DMS53 treated with DMSO at 0.1 percent for 48 hours (cell line): ENCODE results near the gene KANK2.

Experiments
- DNase-seq: peaks from one replicate; lab custom pipeline; 2025; ENCODE audit not compliant: unreplicated experiment; lab: John Stamatoyannopoulos, UW

The KANK2 gene

DNA sequence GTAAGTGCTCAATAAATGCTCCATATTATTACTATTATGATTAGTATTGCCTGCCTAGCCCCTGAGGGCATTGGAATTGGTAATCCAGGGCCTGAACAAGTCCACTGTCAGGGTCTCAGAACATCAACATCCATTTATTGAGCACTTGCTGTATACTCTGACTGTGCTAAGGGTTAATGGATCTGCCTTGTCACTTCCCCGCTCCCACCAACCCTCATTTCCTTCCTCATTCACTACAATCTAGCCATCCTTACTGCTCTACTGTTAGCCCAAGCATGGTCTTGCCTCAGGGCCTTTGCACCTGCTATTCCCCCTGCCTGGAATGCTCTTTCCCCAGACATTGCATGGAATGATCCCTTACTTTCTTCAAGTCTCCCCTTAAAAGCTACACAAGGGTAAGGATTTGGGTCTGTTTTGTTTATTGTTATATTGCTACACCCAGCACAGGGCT is 29.4 kb upstream of the KANK2 start:
- no peak for DNase-seq

DNA sequence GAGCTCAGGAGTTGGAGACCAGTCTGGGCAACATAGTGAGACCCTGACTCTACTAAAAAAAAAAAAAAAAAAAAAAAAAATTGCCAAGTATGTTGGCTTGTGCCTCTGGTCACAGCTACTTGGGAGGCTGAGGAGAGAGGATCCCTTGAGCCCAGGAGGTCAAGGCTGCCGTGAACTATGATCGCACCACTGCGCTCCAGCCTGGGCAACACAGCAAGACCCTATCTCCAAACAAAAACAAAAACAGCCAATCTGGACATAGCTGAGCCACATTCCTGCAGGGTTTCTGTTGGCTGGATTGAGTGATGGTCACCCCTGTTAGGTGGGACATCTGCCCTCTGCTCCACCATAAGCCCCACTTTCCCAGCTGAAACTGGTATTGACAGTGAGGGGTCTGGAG is 28.5 kb upstream of the KANK2 start:
- DNase-seq = no peak

DNA sequence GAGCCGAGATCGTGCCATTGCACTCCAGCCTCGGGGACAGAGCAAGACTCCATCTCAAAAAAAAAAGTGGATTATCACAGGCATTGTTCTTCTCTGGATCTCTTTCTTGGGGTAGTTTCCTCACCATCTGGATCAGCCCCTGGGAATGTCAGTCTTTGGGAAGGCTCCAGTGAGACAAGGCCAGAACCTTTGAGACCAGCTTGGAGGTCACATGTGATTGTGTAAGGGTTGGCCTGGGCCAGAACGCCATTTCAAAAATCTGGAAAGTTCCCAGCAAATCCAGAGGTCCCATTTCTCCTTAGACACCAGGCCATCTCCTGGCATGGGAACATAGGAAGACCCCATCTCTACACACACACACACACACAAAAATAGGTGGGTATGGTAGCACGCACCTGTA is 27.8 kb upstream of the KANK2 start:
- DNase-seq = no peak

DNA sequence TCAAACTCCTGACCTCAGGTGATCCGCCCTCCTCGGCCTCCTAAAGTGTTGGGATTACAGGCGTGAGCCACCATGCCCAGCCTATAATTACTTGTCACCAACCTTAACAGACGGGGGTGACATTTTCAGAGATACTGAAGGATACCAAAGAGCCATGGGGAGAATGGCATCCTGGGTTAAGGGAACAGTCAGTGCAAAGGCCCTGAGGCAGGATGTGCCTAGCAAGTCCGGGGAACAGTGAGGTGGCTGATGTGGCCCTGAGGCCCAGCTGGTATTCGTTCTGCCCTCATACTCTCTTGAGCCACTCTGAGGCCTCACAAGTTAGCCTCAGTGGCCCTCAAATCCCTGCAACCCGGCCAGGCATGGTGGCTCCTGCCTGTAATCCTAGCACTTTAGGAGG is 27.1 kb upstream of the KANK2 start:
- DNase-seq = no peak

DNA sequence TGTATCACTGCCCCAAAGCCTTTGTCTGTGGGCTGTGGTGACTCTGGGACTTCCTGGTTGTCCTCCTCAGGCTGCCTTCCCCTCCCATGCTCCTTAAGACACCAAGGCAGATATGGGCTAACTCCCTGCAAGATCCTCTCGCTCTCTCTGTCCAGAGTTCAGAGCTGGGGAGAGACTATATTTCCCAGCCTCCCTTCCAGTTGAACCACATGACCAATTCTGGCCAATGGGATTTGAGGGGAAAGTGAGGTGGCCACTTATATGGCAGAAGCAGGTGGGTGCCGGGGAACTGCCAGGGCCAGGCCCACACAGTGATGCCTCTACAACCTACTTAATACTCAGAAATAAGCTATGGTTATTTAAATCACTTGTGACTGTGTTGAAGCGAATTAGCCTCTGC is 25.9 kb upstream of the KANK2 start:
- DNase-seq = no peak

DNA sequence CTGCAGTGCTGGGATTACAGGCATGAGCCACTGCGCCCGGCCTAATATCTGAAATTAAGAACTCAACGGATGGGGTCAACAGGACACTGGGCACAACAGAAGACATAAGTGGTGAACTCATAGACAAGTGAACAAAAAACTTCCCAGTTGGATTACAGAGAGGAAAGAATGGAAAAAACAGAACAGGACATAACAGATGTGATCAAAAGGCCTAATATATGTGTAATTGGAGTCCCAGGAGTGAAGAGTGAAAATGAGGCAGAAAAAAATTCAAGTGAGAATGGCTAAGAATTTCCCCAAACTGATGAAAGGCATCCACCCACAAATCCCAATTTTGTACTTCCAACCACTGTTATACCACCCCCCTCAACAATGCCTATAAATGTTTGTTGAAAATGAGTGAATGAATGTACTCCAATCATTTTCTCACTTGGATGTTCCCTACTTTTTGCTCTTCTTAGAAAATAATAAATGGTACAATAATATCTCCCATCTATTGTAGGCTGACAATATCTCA is 23.8 kb upstream of the KANK2 start:
- DNase-seq = no peak

DNA sequence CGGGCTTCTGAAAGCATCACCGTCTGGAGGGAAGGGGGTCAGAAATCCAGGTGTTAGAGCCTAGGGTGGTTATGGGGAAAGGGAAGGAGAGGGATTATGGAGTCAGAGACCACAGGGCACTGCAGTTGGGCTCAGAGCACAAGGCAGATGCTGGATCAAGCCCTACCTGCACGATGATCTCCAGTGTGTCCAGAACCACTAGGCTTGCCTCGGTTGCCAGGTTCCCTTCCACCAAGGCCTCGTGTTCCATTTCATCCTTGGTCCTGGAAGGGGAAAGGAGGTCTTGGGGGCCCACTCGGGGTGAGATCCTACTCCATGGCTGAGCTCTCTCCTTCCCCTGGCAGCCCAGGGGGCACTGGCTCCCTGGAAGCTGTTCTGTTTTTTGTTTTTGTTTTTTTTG is 17.0 kb upstream of the KANK2 start:
- DNase-seq = no peak

DNA sequence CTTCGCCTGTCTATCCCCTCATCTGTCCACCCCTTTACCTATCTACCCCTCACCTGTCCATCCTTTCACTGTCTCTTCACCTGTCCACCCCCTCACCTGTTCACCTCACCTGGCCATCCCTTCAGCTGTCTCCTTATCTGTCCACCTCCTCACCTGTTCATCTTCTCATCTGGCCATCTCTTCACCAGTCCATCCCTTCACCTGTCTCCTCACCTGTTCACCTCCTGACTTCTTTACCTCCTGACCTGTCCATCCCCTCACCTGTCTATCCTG is 13.2 kb upstream of the KANK2 start:
- DNase-seq = no peak

DNA sequence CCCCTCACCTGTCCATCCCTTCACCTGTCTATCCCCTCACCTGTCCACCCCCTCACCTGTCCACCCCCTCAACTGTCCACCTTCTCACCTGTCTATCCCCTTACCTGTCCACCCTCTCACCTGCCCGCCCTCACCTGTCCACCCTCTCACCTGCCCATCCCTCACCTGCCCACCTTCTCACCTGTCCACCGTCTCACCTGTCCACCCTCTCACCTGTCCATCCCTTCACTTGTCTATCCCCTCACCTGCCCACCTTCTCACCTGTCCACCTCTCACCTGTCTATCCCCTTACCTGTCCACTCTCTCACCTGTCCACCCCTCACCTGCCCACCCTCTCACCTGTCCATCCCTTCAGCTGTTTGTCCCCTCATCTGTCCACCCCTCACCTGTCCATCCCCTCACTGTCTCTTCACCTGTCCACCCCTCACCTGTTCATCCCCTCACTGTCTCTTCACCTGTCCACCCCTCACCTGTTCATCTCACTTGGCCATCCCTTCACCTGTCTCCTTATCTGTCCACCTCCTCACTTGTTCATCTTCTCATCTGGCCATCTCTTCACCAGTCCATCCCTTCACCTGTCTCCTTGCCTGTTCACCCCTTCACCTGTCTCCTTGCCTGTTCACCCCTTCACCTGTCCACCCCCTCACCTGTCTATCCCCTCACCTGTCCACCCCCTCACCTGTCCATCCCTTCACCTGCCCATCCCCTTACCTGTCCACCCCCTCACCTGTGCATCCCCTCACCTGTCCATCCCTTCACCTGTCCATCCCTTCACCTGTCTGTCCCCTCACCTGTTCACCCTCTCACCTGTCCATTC is 12.7 kb upstream of the KANK2 start:
- DNase-seq = no peak

DNA sequence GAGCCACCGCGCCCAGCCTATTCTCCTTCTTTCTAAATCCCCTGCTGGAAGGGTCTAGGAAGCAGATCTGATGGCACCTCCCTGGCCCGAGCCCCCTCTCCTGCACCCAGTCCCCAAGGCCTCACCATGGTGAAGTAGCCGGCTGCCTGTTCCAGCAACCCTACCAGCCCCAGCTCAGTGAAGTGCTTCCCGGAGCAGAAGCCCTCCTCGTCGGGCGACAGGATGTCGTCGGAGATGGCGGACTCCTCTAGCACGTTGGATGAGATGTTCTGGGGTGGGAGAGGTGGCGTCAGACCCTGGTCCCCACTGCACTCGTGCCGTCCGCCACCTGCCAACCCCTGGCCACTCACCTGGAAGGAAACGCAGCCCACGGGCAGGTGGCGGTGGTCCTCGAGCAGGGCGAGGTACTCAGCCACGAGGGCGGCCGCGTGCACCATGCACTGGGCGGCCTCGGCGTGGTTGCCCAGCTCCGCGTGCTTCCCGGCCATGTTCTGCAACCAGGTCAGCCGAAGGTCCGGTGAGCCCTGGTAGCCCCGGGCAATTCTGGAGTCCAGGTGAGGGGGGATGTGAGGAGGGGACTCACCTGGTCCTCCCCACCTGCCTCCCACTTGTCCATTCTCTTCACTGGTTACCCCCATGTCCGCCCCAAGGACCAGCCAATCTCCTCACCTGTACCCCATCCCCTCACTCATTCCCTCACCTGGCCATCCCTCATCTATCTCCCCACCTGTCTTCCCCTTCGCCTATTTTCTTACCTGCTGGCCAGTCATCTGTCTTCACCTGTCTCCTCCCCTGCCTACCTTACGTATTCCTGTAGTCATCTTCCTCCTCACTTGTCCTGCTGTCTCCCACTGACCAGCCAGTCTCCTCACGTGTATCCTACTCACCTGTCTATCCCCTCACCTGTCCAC is 11.5 kb upstream of the KANK2 start:
- no peak for DNase-seq

DNA sequence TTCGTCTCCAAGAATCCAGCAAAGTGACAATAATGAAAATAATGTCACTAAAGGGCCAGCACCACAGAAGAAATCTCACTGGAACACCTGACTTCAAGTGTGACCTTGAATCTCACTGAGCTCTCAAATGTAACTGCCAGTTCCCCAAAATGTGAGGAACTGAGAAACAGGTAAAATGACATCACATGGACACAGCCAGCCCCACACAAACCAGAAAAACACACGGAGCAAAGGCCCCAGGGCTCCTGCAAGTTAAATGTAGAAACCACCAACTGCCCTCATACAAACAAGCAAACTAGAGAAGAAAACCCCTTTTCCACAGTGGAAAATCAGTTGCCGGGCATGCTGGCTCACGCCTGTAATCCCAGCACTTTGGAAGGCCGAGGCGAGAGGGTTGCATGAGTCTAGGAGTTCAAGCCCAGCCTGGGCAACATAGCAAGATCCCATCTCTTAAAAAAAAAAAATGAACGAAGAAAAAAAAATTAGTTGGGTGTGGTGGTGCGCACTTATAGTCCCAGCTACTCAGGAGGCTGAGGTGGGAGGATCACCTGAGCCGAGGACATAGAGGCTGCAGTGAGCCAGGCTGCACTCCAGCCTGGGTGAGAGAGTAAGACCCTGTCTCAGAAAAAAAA is 8.7 kb upstream of the KANK2 start:
- DNase-seq = no peak

DNA sequence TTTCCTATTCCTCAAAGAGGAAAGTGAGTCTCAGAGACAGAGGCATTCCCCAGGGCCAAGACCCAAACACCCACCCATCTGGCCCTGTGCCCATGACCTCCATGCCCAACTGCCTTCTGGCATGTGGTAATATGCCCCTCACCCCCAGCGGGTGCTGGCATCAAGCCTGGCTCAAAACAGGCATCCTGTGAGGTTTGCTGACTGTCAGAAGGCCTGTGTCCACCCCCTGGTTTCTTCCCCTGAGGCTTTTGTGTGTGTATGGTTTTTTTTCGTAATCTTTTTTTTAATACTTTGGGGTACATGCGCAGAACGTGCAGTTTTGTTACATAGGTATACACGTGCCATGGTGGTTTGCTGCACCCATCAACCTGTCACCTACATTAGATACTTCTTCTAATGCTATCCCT is 7.6 kb upstream of the KANK2 start:
- DNase-seq = no peak

DNA sequence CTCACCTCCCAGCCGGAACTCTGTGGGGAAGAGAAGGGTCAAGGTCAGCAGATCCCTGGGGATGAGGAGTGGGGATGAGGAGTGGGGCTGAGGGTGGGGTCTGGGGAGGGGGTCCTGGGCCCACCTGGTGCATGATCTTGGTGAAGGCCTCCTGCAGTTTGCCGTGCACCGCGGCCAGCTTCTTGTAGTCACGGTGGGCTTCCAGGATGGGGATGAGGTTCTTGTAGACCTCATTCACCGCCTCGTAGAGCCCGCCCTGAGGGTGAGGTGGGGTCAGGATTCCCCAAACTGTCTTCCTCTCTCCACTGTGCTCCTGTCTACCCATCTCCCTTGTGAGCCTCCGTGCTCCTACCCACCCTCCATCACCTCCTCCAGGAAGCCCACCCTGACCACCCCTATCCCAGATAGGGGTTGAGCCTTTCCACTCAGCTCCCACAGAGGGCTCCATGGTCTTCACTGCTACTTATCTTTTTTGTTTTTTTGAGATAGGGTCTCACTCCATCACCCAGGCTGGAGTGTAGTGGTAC is 6.8 kb upstream of the KANK2 start:
- no peak for DNase-seq

DNA sequence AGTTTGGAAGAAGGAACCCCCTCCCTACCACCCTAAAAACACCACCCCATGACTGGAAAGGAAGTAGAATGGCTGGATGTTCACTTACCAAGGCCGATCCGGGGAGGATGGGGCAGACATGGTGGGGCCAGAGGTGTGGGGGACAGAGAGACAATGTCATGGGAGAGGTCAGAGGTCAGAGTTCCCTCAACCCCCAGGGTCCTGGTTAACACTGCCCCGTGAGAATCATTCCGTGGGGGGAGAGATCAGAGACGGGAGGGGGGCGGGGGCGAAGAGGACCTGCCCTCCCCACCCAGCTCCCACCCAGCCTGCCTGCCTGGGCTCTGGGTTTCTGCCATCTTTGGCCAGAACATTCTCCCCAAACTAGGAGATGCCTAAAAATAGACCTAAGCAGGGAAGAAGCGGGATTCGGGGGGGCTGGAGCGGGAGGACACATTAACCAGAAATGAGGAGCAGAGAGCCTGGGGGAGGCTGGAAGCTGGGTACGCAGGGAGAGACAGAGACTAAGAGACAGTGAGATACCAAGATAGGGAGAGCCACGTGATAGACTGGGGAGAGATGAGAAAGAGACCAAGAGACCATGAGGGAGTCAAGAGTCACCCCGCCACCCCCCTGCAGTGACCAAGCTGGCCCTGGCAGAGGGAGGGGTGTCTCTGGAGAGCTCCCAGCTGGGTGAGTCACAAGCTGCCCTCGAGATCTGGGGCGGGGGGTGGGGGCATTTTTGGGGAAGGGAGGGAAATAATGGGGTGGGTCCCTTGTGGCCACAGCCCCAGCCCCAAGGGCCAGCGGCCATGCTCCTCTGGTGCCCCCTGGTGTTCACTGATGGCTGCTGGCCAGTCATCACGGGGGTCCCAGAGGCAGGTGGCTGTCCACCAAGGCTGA is 6.1 kb upstream of the KANK2 start:
- DNase-seq = no peak

DNA sequence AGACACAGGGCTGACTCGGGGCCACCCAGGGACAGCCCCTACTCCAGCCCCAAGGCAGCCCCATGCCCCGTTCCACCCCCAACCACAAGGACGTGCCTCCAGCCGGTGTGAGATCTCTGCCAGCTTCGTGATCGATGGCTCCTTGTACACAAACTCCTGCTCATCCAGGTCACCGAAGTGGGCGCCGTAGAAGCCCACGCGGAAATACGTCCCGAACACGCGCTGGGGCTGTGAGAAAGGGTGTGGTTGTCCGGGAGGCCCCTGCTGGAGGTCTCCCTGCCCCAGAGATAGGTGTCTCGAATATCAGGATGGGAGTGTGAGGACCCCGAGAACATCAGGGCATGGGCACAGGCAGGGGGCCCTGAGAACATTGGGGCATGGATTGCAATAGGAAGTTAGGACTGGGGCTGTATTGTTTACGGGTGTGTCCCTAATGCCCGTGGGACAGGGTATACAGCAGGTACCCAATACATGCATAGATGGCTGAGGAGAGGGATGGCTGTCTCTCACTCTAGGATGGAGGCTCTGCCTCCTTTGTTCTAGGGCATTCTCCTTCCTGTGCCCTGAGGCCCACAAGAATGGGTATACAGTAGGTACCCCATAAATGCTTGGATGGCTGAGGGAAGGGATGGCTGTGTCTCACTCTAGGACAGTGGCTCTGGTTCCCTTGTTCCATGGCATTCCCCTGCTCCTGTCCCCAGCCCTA is 5.3 kb upstream of the KANK2 start:
- DNase-seq = no peak

DNA sequence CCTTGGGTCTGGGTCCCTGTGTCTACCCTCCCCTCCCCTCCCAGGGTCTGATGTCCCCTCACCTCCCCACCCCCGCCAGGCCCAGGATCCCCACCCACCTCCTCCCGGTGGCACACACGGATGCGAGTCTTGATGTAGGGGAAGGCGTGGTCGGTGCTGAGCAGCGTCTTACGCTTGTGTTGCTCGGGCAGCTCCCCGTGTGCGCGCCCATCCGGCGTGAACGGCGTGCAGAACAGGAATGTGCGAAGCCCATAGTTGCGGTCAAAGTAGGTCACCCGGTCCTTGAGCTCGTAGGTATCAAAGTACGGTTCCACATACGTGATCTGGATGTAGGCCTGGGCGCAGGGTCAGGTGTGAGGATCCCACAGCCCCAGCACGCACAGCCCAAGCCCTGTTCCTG is 4.4 kb upstream of the KANK2 start:
- no peak for DNase-seq

DNA sequence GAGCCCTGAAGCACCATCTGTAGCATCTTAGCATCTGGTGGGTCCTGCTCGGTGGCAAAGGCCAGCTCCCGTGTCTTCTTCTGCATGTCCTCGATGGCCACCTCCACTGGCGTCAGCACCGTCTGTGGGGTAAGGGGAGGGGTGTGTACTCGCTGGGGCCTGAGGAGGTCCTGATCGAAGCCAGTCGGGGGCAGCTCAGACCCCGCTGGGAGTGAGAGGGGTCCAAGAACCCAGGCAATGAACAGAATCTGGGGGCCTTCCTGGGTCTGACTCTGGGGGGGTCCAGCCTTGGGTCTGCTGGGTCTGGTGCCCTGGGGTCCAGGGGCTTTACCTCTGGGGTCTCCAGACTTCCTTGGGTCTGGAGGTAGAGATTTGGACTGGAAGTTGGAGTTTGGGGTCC is 3.6 kb upstream of the KANK2 start:
- DNase-seq = no peak

DNA sequence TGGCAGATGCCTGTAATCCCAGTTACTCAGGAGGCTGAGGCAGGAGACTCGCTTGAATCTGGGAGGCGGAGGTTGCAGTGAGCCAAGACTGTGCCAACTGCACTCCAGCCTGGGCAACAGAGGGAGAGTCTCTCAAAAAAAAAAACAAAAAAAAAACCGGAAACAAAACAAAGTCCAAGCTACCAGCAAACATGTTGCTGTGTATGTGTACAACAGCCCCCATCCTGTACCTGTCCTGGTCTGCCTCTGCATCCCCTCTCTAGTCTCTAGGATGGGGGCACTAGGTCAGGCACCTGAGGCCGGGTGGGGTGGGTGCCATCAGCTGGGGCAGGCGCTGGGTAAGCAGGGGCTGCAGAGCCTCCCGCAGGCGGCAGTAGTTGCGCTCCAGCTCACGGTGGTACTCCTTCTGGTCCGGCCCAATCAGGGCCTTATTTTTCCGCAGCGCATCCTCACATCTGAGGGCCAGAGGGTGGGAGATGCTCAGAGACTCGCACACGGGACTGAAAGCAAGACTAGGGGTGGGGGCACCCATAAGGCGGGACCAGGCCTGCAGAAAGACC is 2.8 kb upstream of the KANK2 start:
- DNase-seq = no peak

DNA sequence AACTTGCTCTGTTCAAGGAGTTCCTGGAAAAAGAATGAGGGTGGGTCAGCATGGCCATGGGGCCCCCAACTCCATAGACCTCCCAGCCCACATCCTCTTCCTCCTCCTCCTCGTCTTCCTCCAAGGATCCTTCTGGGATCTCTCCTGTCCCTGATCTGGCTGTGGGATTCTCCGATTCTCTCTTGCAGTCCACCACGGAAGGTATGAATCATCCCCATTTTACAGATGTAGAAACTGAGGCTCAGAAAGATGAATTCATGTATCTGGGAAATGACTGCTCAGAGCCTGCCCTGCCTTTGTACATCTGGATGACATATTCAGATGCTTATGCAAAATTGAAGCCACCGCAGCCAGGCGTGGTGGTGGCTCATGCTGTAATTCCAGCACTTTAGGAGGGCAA is 2.2 kb upstream of the KANK2 start:
- no peak for DNase-seq
